IPS-NIHi7 (cell line): ENCODE measurements around the gene GAGE12E.
"Not testable (repeated sequence)": the region's sequence is repeated elsewhere in the genome, so short reads cannot be mapped to it uniquely, and the experiment has no call there.

Experiments
- DNase-seq: peaks from one replicate; pipeline ENCODE4 v3.0.0; 2012; ENCODE audit warnings: mixed read lengths; ENCODE audit errors: extremely low spot score

Gene GAGE12E, protein sequence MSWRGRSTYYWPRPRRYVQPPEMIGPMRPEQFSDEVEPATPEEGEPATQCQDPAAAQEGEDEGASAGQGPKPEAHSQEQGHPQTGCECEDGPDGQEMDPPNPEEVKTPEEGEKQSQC

DNA sequence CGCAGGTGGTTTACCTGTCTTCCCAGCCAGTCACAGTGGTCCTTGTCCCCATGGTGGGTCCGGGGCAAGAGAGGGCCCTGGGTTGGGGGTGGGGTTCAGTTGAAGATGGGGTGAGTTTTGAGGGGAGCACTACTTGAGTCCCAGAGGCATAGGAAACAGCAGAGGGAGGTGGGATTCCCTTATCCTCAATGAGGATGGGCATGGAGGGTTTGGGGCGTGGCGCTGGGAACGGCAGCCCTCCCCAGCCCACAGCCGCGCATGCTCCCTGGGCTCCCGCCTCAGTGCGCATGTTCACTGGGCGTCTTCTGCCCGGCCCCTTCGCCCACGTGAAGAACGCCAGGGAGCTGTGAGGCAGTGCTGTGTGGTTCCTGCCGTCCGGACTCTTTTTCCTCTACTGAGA lies at the start of gene GAGE12E:
TSS of gene GAGE12E (plus strand) at position 301 of the 400 bp plus-strand sequence. CDS start 1,155 bp downstream, outside the sequence.
- DNase-seq: not testable (repeated sequence)

GRCh38 chrX:49531877-49532276 lies 19.2 kb upstream of the GAGE12E start, which contains the start of gene GAGE12C:
GAGE12C (plus strand) TSS chrX:49532177; CDS start chrX:49533332, 1,155 bp downstream.
- DNase-seq: not testable (repeated sequence)

GRCh38 chrX:49541433-49541832 lies 9.7 kb upstream of the GAGE12E start, which contains the start of gene GAGE12D:
GAGE12D (plus strand) TSS chrX:49541733; CDS start chrX:49542888, 1,155 bp downstream.
- DNase-seq: not testable (repeated sequence)

DNA sequence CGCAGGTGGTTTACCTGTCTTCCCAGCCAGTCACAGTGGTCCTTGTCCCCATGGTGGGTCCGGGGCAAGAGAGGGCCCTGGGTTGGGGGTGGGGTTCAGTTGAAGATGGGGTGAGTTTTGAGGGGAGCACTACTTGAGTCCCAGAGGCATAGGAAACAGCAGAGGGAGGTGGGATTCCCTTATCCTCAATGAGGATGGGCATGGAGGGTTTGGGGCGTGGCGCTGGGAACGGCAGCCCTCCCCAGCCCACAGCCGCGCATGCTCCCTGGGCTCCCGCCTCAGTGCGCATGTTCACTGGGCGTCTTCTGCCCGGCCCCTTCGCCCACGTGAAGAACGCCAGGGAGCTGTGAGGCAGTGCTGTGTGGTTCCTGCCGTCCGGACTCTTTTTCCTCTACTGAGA lies 9.5 kb downstream of the GAGE12E start, which contains the start of gene GAGE12F:
TSS of gene GAGE12F (plus strand) at position 301 of the 400 bp plus-strand sequence. CDS start 1,155 bp downstream, outside the sequence.
- DNase-seq: not testable (repeated sequence)

- DNase-seq: not testable (repeated sequence)
These were observed 17.6 kb downstream of the GAGE12E start for GRCh38 chrX:49568728-49569127.

GRCh38 chrX:49569152-49569551 lies 18.1 kb downstream of the GAGE12E start:
- DNase-seq: not testable (repeated sequence)

GRCh38 chrX:49570100-49570499 lies 19.0 kb downstream of the GAGE12E start, which contains the start of gene GAGE12G:
GAGE12G (plus strand) TSS chrX:49570400; CDS start chrX:49571555, 1,155 bp downstream.
- not testable (repeated sequence) for DNase-seq

DNA sequence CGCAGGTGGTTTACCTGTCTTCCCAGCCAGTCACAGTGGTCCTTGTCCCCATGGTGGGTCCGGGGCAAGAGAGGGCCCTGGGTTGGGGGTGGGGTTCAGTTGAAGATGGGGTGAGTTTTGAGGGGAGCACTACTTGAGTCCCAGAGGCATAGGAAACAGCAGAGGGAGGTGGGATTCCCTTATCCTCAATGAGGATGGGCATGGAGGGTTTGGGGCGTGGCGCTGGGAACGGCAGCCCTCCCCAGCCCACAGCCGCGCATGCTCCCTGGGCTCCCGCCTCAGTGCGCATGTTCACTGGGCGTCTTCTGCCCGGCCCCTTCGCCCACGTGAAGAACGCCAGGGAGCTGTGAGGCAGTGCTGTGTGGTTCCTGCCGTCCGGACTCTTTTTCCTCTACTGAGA lies 28.6 kb downstream of the GAGE12E start, which contains the start of gene GAGE12H:
TSS of gene GAGE12H (plus strand) at position 301 of the 400 bp plus-strand sequence. CDS start 1,155 bp downstream, outside the sequence.
- not testable (repeated sequence) for DNase-seq

- not testable (repeated sequence) for DNase-seq
These were observed 38.1 kb downstream of the GAGE12E start, which contains the start of gene GAGE2A for GRCh38 chrX:49589196-49589595. GAGE2A (plus strand) TSS chrX:49589496; CDS start chrX:49590651, 1,155 bp downstream.

DNA sequence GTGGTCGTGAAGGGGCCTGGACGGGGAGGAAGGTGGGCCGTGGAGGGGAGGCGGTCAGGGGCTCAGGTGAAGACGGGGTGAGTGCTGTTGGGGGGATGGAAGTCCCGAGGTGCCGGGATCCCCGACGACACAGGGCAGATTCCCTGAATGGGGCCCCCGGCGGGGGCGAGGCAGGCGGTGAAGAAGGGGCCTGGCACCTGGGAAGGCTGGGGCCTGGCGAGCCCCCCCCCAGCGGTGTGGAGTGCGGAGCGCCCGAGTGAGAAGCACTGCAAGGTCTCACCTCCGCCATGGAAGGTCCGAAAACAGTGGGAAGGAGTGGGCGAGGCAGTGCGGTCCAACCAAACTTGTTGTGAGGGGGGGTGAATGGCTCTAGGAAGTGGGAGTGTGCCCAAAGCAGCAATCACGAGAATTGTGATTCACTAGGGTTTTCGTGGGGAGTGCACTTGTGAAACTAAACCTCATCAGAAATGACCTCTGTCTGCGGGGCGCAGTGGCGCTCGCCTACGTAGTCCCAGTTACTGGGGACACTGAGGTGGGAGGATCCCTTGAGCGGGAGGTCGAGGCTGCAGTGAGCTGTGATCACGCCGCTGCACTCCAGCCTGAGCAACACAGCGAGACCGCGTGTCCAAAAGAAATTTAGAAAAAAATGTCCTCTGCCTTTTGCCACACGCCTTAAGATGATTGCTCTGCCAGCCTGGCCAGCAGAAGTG lies 38.8 kb downstream of the GAGE12E start:
- DNase-seq: not testable (repeated sequence)

DNA sequence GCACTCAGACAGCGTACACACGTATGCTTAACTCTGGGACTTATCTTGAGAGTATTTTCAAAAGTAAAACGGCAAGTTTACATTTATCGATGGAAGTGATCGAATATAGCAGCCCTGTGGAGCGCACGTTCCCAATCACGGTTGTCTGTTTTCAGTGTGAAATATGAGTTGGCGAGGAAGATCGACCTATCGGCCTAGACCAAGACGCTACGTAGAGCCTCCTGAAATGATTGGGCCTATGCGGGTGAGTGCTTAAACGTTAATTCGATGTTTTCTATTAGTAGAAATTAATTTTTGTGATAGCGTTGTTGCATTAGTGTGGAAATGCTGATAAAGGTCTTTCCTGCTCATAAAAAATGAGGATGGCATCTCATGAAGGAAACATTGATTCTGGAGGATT lies 39.4 kb downstream of the GAGE12E start:
- not testable (repeated sequence) for DNase-seq

GRCh38 chrX:49598720-49599119 lies 47.6 kb downstream of the GAGE12E start, which contains the start of gene GAGE1:
GAGE1 (plus strand) TSS chrX:49599020; CDS start chrX:49600175, 1,155 bp downstream.
- DNase-seq: not testable (repeated sequence)
